ENCODE results near the gene ROBO4. TPM values are rescaled to one million over a fixed set of nuclear protein-coding genes. Genes with fewer than 3 reads are reported as not detected.

The ROBO4 gene
- total RNA-seq, 3 donors from 2014 or later, result 4.8 to 8.4 (median 7.9) TPM

DNA sequence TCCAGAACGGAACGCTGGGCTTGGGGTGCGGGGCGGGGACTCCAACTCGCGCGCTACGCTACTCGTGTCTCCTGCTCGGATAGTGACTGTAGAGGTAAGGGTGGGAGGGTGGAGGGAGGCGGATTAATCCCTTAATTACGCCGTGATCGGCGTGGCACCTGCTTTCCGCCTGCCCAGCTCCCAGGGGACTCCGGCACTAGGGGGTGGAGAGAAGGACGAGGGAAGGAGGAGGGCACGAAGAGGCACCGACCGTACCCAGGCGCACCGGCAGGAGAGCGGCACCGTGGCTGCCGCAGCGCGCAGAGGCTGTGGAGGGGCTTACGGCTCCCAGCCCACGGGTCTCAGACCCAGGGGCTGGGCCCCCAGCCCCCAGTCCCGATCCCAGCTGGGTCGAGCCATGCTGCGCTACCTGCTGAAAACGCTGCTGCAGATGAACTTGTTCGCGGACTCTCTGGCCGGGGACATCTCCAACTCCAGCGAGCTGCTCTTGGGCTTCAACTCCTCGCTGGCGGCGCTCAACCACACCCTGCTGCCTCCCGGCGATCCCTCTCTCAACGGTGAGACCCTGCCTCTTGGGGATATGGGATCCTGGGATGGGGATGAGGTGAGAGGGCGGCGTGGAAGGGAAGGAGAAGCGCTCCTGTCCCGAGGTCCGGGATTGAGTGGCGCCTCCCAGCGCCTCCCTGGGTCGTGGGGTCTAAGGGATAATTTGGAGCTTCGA is 32.3 kb downstream of the ROBO4 start, which contains the start of gene ROBO3:
TSS of gene ROBO3 (plus strand) at position 252 of the 721 bp plus-strand sequence. CDS start at position 398, 146 bp downstream.
- DNase-seq, result no peak
- intact Hi-C loops (cut with DNase I, micrococcal nuclease), result no loop called here
- TF ChIP-seq CTCF (IDR thresholded peaks at IDR 0.05), result no peak
- H3K4me1 ChIP-seq (ENCODE audit: low read depth), result peaks cover 17% of the 10 kb centered on the region
- H3K36me3 ChIP-seq (ENCODE audit: low read depth), result no peaks in the 10 kb centered on the region
- H3K4me3 ChIP-seq, result no peak within 1 kb of the TSS
- no peaks in the 10 kb centered on the region for H3K9me3 ChIP-seq
- ATAC-seq, result no peak

DNA sequence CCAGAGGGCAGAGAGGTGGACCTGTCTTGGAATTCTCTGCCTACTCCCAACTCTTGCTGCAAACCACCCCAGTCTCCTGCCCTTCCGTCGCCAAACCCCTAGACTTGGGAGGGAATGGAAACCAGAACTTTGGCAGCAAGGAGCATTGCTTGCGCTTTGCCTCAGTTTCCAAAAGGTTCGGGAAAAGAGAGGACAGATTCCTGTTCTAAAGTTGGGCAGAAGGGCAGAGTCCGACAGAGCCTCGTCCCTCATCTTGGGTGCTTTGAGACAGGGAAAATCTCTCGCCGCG is 32.8 kb downstream of the ROBO4 start:
- TF ChIP-seq CTCF (IDR thresholded peaks at IDR 0.05), result no peak
- H3K4me1 ChIP-seq (ENCODE audit: low read depth), result peaks cover 17% of the 10 kb centered on the region
- intact Hi-C loops (cut with DNase I, micrococcal nuclease), result no loop called here
- ATAC-seq (no peak), DNase-seq (no peak)
- H3K36me3 ChIP-seq (ENCODE audit: low read depth), result no peaks in the 10 kb centered on the region
- no peaks in the 10 kb centered on the region for H3K9me3 ChIP-seq
- no peak overlapping the region for H3K4me3 ChIP-seq

- DNase-seq (no peak), ATAC-seq (no peak)
- Histone ChIP-seq H3K9me3 (no peaks in the 10 kb centered on the region), H3K4me1 (ENCODE audit: low read depth) (peaks cover 17% of the 10 kb centered on the region), H3K4me3 (no peak overlapping the region), H3K36me3 (ENCODE audit: low read depth) (no peaks in the 10 kb centered on the region)
- no peak for TF ChIP-seq CTCF (IDR thresholded peaks at IDR 0.05)
- intact Hi-C loops (cut with DNase I, micrococcal nuclease), result no loop called here
Measured at GRCh38 chr11:124864176-124864891, 33.3 kb downstream of the ROBO4 start.

DNA sequence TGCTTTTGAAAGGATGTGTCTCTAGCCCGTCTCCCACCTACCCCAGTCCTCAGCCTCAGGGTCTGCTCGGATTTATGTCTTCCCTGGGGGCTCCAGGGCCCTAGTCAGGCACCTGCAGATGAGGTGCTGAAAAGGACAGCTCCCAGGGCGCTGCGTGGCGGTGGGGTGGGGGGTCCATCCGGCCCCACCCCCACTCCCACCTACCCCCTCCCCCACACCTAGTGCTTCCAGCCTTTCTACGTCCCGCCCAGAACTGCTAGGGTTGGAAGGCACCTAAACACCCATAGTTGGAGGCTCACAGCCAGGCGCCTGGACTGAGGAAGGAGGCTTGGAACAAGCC is 33.9 kb downstream of the ROBO4 start:
- peaks cover 17% of the 10 kb centered on the region for H3K4me1 ChIP-seq (ENCODE audit: low read depth)
- H3K36me3 ChIP-seq (ENCODE audit: low read depth), result no peaks in the 10 kb centered on the region
- ATAC-seq (no peak), DNase-seq (no peak)
- TF ChIP-seq CTCF (IDR thresholded peaks at IDR 0.05), result no peak
- no peaks in the 10 kb centered on the region for H3K9me3 ChIP-seq
- no peak overlapping the region for H3K4me3 ChIP-seq
- intact Hi-C loops (cut with DNase I, micrococcal nuclease), result no loop called here

GRCh38 chr11:124863137-124863825 is 34.4 kb downstream of the ROBO4 start:
- Histone ChIP-seq H3K4me1 (ENCODE audit: low read depth) (peaks cover 17% of the 10 kb centered on the region), H3K9me3 (no peaks in the 10 kb centered on the region), H3K36me3 (ENCODE audit: low read depth) (no peaks in the 10 kb centered on the region), H3K4me3 (no peak overlapping the region)
- no peak for TF ChIP-seq CTCF (IDR thresholded peaks at IDR 0.05)
- peak in 1 of 3 donors; percentile 30 for DNase-seq
- intact Hi-C loops (cut with DNase I, micrococcal nuclease), result no loop called here
- ATAC-seq, result peak; percentile 64
